Stimulated activated naive B cell treated with anti-CD40 and anti-IgM and Interleukin-4, amounts not matched to agents 10 μg/mL and 1 μg/mL and 100 μg/mL, for 72 hours (primary cell): ENCODE results near the gene NARS2.

Experiments
- ATAC-seq, 2 donors: fragments of 150-1000 bp; cut with Tn5 transposase; replicated peaks; 2 replicates each; pipeline ENCODE4 v1.10.0; 2021; ENCODE audit warnings: moderate library complexity in 1 of 2
- DNase-seq: peaks from one replicate; pipeline ENCODE4 v3.0.0; 2021
- H3K27ac Mint-ChIP-seq: one replicate; pipeline ENCODE4 v1.8.0; 2022; ENCODE audit warnings: mild to moderate bottlenecking, mixed read lengths
- H3K27me3 Mint-ChIP-seq, 2 donors: one replicate each; pipeline ENCODE4 v1.8.0; 2022; ENCODE audit warnings: mixed read lengths in 2 of 2
- H3K36me3 Mint-ChIP-seq, 2 donors: one replicate each; pipeline ENCODE4 v1.8.0; 2022; ENCODE audit warnings: mixed read lengths in 2 of 2, mild to moderate bottlenecking in 1 of 2
- H3K4me1 Mint-ChIP-seq, 2 donors: one replicate each; pipeline ENCODE4 v1.8.0; 2022; ENCODE audit warnings: mixed read lengths in 2 of 2, mild to moderate bottlenecking in 1 of 2
- H3K4me3 Mint-ChIP-seq, 2 donors: one replicate each; pipeline ENCODE4 v1.8.0; 2022; ENCODE audit warnings: mild to moderate bottlenecking in 2 of 2, mixed read lengths in 2 of 2, moderate library complexity in 1 of 2
- H3K9me3 Mint-ChIP-seq, 2 donors: one replicate each; pipeline ENCODE4 v1.8.0; 2022; ENCODE audit warnings: mixed read lengths in 2 of 2, mild to moderate bottlenecking in 1 of 2

Gene NARS2

GRCh38 chr11:78406568-78407196 lies 168.0 kb downstream of the NARS2 start:
- DNase-seq (no peak), ATAC-seq (no peak)
- H3K4me1 Mint-ChIP-seq = peaks cover 15 to 18% of the 10 kb centered on the region in 2 donors
- peaks cover 13 to 23% of the 10 kb centered on the region in 2 donors for H3K36me3 Mint-ChIP-seq
- H3K9me3 Mint-ChIP-seq = peaks cover 5 to 20% of the 10 kb centered on the region in 2 donors
- no peaks in the 10 kb centered on the region for H3K27me3 Mint-ChIP-seq
- no peak overlapping the region for H3K4me3 Mint-ChIP-seq
- peak overlapping the region; percentile 76 for H3K27ac Mint-ChIP-seq

DNA sequence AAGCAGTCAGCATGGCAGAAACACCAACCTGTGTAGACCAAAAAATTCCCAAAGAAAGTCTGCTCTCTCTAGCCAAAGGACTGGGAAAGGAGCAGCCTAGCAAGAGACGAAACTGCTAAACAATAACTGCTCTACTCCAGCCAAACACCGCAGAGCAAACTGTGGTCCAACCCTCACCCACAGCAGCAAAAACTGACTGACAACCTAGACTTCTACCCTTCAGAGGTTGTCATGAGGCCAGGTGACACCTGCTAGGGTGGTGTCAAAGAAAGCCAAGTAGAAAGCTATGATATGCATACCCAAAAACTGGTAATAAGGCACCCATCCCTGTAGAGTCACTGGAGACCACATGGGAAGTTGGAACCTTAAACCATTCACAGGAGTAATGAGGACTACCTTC lies 168.9 kb downstream of the NARS2 start:
- ATAC-seq (no peak), DNase-seq (no peak)
- Mint-ChIP-seq H3K4me1 (peaks cover 16 to 18% of the 10 kb centered on the region in 2 donors), H3K27ac (no peak overlapping the region), H3K27me3 (no peaks in the 10 kb centered on the region), H3K36me3 (peaks cover 11 to 19% of the 10 kb centered on the region in 2 donors), H3K9me3 (peaks cover 5 to 16% of the 10 kb centered on the region in 2 donors), H3K4me3 (no peak overlapping the region)

- DNase-seq (no peak), ATAC-seq (no peak)
- Mint-ChIP-seq H3K4me3 (no peak overlapping the region), H3K27me3 (no peaks in the 10 kb centered on the region), H3K27ac (no peak overlapping the region), H3K36me3 (peaks cover 4 to 17% of the 10 kb centered on the region in 2 donors), H3K9me3 (peaks cover 2 to 15% of the 10 kb centered on the region in 2 donors), H3K4me1 (peaks cover 23 to 25% of the 10 kb centered on the region in 2 donors)
Observed at GRCh38 chr11:78403781-78404180, 170.9 kb downstream of the NARS2 start.

GRCh38 chr11:78402847-78403246 lies 171.8 kb downstream of the NARS2 start:
- Mint-ChIP-seq H3K4me3 (no peak overlapping the region), H3K27me3 (no peaks in the 10 kb centered on the region), H3K9me3 (peaks cover 0 to 12% of the 10 kb centered on the region in 2 donors), H3K4me1 (peaks cover 27% of the 10 kb centered on the region in 2 donors), H3K36me3 (peaks cover 2 to 9% of the 10 kb centered on the region in 2 donors), H3K27ac (no peak overlapping the region)
- no peak for ATAC-seq
- no peak for DNase-seq

- ATAC-seq = no peak
- Mint-ChIP-seq H3K27ac (no peak overlapping the region), H3K9me3 (no peaks in the 10 kb centered on the region), H3K4me1 (peaks cover 18 to 25% of the 10 kb centered on the region in 2 donors), H3K36me3 (no peaks in the 10 kb centered on the region), H3K27me3 (no peaks in the 10 kb centered on the region), H3K4me3 (no peak overlapping the region)
- DNase-seq = no peak
Observed at GRCh38 chr11:78400702-78401101, 174.0 kb downstream of the NARS2 start.

- Mint-ChIP-seq H3K9me3 (no peaks in the 10 kb centered on the region), H3K4me3 (no peak overlapping the region), H3K4me1 (peaks cover 18 to 25% of the 10 kb centered on the region in 2 donors), H3K36me3 (no peaks in the 10 kb centered on the region), H3K27ac (no peak overlapping the region), H3K27me3 (no peaks in the 10 kb centered on the region)
- DNase-seq = no peak
- no peak for ATAC-seq
Observed at GRCh38 chr11:78400116-78400515, 174.5 kb downstream of the NARS2 start.

- H3K36me3 Mint-ChIP-seq = no peaks in the 10 kb centered on the region
- H3K4me3 Mint-ChIP-seq = no peak overlapping the region
- no peak for ATAC-seq
- no peak overlapping the region for H3K27ac Mint-ChIP-seq
- no peaks in the 10 kb centered on the region for H3K27me3 Mint-ChIP-seq
- no peak for DNase-seq
- no peaks in the 10 kb centered on the region for H3K9me3 Mint-ChIP-seq
- H3K4me1 Mint-ChIP-seq = peaks cover 22 to 33% of the 10 kb centered on the region in 2 donors
Observed at GRCh38 chr11:78399136-78399535, 175.5 kb downstream of the NARS2 start.

DNA sequence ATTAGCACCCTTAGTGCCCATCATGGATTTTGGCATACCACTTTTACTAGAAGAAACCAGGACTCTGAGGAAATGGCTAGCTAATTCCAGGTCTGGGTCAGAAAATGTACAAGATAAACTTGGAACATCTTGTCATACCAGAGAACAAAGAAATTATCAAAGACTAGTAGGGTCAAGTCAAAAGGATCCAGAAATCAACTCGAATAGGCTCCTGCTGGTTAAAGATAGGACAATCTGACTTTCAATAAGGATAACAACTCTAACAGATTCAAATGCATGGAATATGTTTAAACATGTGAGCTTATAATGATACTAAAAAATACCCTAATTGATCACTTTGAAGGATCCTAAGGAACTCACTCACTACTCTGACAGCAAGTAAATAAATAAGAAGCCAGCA lies 175.9 kb downstream of the NARS2 start:
- no peaks in the 10 kb centered on the region for H3K27me3 Mint-ChIP-seq

DNA sequence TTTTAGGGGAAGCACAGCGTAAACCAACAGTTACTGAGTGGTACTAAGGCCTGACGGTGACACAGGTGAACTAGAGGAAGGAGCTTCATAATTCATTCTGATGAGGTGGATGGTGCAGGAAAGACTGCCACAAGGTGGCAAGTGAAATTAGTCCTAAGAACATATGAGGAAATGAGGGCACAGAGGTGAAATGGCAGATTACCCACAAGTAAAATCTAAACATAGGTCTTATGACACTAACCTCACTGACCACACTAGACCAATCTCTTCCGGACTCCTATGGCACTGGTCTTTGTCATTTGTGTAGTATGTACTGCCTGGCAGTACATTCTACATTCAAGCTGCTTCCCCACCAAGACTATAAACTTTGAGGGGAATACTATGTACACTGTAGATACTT lies 177.3 kb downstream of the NARS2 start:
- DNase-seq (peak; percentile 18), ATAC-seq (peak; percentile 98)
- Mint-ChIP-seq H3K4me1 (peaks cover 25 to 45% of the 10 kb centered on the region in 2 donors), H3K27ac (no peak overlapping the region), H3K27me3 (no peaks in the 10 kb centered on the region), H3K4me3 (no peak overlapping the region), H3K36me3 (no peaks in the 10 kb centered on the region), H3K9me3 (no peaks in the 10 kb centered on the region)

More for the DNA sequence above, 175.9 kb downstream of the NARS2 start:
- Mint-ChIP-seq H3K27ac (no peak overlapping the region), H3K4me3 (no peak overlapping the region), H3K36me3 (no peaks in the 10 kb centered on the region), H3K9me3 (no peaks in the 10 kb centered on the region), H3K4me1 (peaks cover 22 to 33% of the 10 kb centered on the region in 2 donors)
- DNase-seq = no peak
- no peak for ATAC-seq

DNA sequence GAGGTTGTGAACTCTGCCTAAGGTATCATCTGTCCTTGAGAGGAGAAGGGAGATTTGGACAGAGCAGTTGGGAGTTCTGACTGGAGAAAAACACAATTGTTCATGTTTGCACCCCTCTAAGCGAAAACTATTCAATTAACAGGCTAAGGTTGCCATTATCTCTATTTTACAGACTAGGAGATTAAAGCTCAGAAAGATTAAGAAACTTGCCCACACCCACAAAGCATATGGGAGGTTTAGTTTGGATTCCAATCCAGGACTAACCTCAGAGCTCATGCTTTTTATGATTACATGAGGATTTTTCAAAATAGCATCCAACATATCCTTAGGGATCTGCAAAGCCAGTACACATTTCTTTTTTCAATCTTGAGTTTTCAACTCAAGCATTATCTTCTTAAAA lies 179.1 kb downstream of the NARS2 start:
- no peak for DNase-seq
- Mint-ChIP-seq H3K36me3 (no peaks in the 10 kb centered on the region), H3K4me3 (no peak overlapping the region), H3K9me3 (no peaks in the 10 kb centered on the region), H3K27me3 (no peaks in the 10 kb centered on the region), H3K27ac (no peak overlapping the region), H3K4me1 (peaks cover 24 to 57% of the 10 kb centered on the region in 2 donors)
- no peak for ATAC-seq

DNA sequence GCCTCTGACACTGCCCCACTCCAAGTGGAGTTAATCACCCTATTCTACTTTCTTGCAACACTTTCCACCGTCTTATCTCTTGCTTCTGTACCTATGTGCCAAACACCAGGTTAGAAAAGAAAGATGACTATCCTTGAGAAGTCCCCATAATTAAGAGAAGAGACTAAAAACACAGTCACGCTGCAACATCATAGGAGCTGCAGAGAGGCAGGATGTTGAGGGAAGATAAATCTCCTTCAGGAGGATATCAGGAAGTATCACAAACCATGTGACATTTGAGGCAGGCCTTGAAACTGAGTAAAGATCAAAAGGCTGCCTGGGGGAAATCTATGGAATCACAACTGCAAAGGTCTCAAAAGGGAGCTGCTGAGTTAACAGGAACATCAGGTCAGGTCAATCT lies 181.8 kb downstream of the NARS2 start:
- H3K4me1 Mint-ChIP-seq = peaks cover 15 to 46% of the 10 kb centered on the region in 2 donors
- no peaks in the 10 kb centered on the region for H3K36me3 Mint-ChIP-seq
- H3K27ac Mint-ChIP-seq = peak overlapping the region; percentile 2
- no peak overlapping the region for H3K4me3 Mint-ChIP-seq
- H3K9me3 Mint-ChIP-seq = no peaks in the 10 kb centered on the region
- H3K27me3 Mint-ChIP-seq = no peaks in the 10 kb centered on the region
- ATAC-seq (no peak), DNase-seq (no peak)

DNA sequence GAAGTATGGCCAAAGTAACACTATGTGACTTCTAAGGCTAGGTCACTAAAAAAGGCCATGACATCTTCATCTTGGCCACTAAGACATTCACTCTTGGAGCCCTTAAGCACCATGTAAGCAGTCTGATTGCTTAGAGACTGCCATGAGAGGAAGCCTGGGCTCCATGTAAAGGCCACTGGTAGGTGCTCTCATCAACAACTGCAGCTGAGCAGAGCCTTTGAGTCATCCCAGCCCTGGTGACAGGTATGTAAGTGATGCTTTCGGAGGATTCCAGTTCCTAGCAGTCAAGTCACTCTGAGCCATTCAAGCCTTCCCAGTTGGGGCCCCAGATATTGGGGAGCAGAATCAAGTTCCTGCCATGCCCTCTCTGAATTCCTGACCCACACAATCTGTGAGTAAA lies 183.2 kb downstream of the NARS2 start:
- Mint-ChIP-seq H3K27me3 (no peaks in the 10 kb centered on the region), H3K4me3 (no peak overlapping the region), H3K4me1 (peaks cover 12 to 34% of the 10 kb centered on the region in 2 donors), H3K9me3 (no peaks in the 10 kb centered on the region), H3K27ac (no peak overlapping the region), H3K36me3 (peaks cover 0 to 5% of the 10 kb centered on the region in 2 donors)
- no peak for DNase-seq
- peak; percentile 34 to 39 for ATAC-seq

DNA sequence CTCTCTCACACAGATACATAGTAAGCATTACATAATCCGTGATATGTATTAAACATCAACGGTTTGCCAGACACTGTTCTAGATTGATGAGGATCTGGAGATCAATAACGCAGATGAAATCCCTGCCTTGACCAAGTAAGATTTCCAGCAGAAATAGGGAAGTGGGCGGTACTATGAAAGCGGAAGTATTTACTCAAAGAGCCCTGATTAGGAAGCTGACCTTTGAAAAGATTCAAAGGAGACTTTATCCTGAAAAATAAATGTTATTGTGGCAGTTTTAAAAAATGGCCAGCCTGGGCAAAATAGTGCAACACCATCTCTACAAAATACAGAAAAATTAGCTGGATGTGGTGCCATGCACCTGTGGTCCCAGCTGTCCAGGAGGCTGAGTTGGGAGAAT lies 183.9 kb downstream of the NARS2 start:
- no peak for ATAC-seq
- Mint-ChIP-seq H3K9me3 (peaks cover 4 to 5% of the 10 kb centered on the region in 2 donors), H3K36me3 (peaks cover 5 to 9% of the 10 kb centered on the region in 2 donors), H3K27ac (no peak overlapping the region), H3K27me3 (no peaks in the 10 kb centered on the region), H3K4me3 (no peak overlapping the region), H3K4me1 (peaks cover 12 to 34% of the 10 kb centered on the region in 2 donors)
- DNase-seq = no peak

DNA sequence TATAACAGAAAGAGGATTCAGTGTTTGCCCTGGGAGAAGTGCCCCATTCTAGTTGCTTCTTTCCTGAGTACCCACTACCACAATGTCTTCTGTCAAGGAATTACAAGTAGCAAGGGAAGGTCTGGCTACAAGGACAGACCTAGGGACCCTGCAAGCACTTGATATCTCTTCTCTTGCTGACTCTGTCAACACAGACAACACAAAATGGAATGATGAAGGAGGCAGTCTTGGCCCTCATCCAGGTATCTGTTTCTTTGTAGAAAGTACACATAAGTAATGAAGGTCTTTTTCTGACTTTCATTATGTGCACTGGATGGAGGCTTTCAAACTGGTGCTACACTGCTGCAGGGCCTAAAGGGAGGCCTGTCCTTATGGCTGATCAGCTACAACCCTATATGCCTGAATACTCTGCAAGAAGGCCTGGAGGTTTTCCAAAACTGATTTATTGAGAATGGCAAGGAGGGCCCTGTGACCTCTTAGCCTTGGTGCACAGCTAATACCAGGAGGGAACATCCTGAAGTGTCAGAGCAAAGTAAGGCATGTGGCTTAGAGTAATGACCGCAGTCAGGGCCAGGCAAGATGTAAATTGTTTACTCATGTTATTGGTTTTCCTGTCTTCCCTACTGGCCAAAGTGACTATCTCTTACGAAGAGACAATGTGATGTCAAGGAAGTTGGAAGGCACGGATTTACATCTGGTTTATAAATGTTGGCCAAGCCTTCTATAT lies 188.3 kb downstream of the NARS2 start:
- no peak overlapping the region for H3K4me3 Mint-ChIP-seq
- H3K27me3 Mint-ChIP-seq = no peaks in the 10 kb centered on the region
- DNase-seq = no peak
- ATAC-seq = no peak
- H3K36me3 Mint-ChIP-seq = peaks cover 25 to 30% of the 10 kb centered on the region in 2 donors
- peaks cover 6 to 16% of the 10 kb centered on the region in 2 donors for H3K4me1 Mint-ChIP-seq
- no peak overlapping the region for H3K27ac Mint-ChIP-seq
- H3K9me3 Mint-ChIP-seq = peaks cover 16 to 18% of the 10 kb centered on the region in 2 donors
